Measurements from ENCODE around the gene EMCN.
A peak's percentile ranks its signal among the peaks of the same experiment; 100 is the strongest.

The EMCN gene

GRCh38 chr4:100517864-100518341 lies at the start of gene EMCN:
Gene EMCN (minus strand): TSS chr4:100518022. CDS start chr4:100517914, 108 bp downstream.
- H3K4me3 ChIP-seq (ENCODE audit: control insufficient read depth, low read depth, low read length): no peak within 1 kb of the TSS
- DNase-seq (ENCODE audit: low read depth): peak; percentile 15
- TF ChIP-seq CTCF (conservative IDR thresholded peaks at IDR 0.05; ENCODE audit: control insufficient read depth, insufficient read depth, low read depth, low read length): no peak

- TF ChIP-seq CTCF (conservative IDR thresholded peaks at IDR 0.05; ENCODE audit: control insufficient read depth, insufficient read depth, low read depth, low read length): no peak
- no peak for DNase-seq (ENCODE audit: low read depth)
- H3K4me3 ChIP-seq (ENCODE audit: control insufficient read depth, low read depth, low read length): no peak overlapping the region
Observed at GRCh38 chr4:100566396-100566795, 48.6 kb upstream of the EMCN start.

GRCh38 chr4:100557306-100557705 lies 39.5 kb upstream of the EMCN start:
- no peak for TF ChIP-seq CTCF (conservative IDR thresholded peaks at IDR 0.05; ENCODE audit: control insufficient read depth, insufficient read depth, low read depth, low read length)
- no peak for DNase-seq (ENCODE audit: low read depth)
- H3K4me3 ChIP-seq (ENCODE audit: control insufficient read depth, low read depth, low read length): no peak overlapping the region

GRCh38 chr4:100555611-100556337 lies 38.0 kb upstream of the EMCN start:
- no peak overlapping the region for H3K4me3 ChIP-seq (ENCODE audit: control insufficient read depth, low read depth, low read length)
- DNase-seq (ENCODE audit: low read depth): no peak
- no peak for TF ChIP-seq CTCF (conservative IDR thresholded peaks at IDR 0.05; ENCODE audit: control insufficient read depth, insufficient read depth, low read depth, low read length)

GRCh38 chr4:100548200-100548560 lies 30.4 kb upstream of the EMCN start:
- TF ChIP-seq CTCF (conservative IDR thresholded peaks at IDR 0.05; ENCODE audit: control insufficient read depth, insufficient read depth, low read depth, low read length): no peak
- H3K4me3 ChIP-seq (ENCODE audit: control insufficient read depth, low read depth, low read length): no peak overlapping the region
- no peak for DNase-seq (ENCODE audit: low read depth)

- no peak for TF ChIP-seq CTCF (conservative IDR thresholded peaks at IDR 0.05; ENCODE audit: control insufficient read depth, insufficient read depth, low read depth, low read length)
- H3K4me3 ChIP-seq (ENCODE audit: control insufficient read depth, low read depth, low read length): no peak overlapping the region
- no peak for DNase-seq (ENCODE audit: low read depth)
Observed at GRCh38 chr4:100547541-100548199, 29.8 kb upstream of the EMCN start.

Data from fibroblast of mammary gland (primary cell).